GM20000 (cell line): ENCODE measurements around the gene MORN1.

ENCODE experiments used
- DNase-seq: peaks from one replicate; pipeline ENCODE4 v3.0.0; 2012; ENCODE audit warnings: low spot score
- TF ChIP-seq, protein P1 (sequence below): IDR thresholded peaks from 2 replicates; pipeline ENCODE4 v1.5.1; 2012; ENCODE audit warnings: mild to moderate bottlenecking, control low read depth; ENCODE audit errors: extremely low read depth, missing control alignments

MORN1 gene

GRCh38 chr1:2430592-2430973, 39.2 kb upstream of the MORN1 start:
- no peak for DNase-seq
- TF ChIP-seq, protein P1, sequence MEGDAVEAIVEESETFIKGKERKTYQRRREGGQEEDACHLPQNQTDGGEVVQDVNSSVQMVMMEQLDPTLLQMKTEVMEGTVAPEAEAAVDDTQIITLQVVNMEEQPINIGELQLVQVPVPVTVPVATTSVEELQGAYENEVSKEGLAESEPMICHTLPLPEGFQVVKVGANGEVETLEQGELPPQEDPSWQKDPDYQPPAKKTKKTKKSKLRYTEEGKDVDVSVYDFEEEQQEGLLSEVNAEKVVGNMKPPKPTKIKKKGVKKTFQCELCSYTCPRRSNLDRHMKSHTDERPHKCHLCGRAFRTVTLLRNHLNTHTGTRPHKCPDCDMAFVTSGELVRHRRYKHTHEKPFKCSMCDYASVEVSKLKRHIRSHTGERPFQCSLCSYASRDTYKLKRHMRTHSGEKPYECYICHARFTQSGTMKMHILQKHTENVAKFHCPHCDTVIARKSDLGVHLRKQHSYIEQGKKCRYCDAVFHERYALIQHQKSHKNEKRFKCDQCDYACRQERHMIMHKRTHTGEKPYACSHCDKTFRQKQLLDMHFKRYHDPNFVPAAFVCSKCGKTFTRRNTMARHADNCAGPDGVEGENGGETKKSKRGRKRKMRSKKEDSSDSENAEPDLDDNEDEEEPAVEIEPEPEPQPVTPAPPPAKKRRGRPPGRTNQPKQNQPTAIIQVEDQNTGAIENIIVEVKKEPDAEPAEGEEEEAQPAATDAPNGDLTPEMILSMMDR: no peak

GRCh38 chr1:2429780-2430591, 38.6 kb upstream of the MORN1 start:
- TF ChIP-seq, protein P1: peak; percentile 3
- DNase-seq: no peak

DNA sequence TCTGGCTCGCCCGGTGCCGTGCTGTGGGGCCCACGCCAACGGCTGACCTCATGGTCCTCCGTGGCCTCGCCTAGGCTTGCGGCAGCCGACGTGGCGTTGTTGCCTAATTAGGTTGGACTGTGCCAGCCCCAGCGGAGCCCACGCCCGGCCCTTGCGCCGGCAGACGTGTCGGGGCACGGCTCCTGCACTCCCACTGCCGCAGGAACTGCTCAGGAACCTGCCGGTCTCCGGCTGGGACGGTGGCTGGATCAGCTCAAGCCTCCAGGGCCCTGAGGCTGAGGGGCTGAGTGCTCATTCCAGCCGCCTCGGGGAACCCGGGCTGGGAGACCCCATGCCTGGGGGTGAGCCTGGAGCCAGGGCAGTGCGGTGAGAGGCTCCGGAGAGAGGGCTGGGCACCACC, 37.1 kb upstream of the MORN1 start:
- TF ChIP-seq, protein P1: no peak
- DNase-seq: no peak

- no peak for DNase-seq
- TF ChIP-seq, protein P1: no peak
Observed at GRCh38 chr1:2427976-2428375, 36.6 kb upstream of the MORN1 start.

DNA sequence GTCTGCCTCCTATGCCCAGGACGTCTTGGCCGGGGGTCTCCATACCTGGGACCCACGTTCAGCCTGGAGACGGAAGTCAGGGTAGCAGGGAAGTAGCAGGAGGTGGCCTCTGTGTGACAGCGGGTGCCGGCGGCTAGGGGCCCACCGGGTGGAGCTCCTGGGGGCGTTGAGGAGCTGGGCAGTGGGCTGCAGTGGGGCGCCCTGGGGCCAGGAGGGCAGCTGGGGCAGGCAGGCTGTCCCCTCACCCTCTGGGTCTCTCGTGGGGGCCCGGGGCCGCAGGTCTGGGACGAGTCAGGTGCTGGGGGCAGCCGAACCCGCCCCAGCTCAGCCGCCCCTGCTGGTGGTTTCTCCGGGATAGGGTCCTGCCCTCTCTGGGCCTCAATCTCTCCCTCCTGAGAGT, 35.7 kb upstream of the MORN1 start:
- TF ChIP-seq, protein P1: no peak
- no peak for DNase-seq

- TF ChIP-seq, protein P1: no peak
- no peak for DNase-seq
Observed at GRCh38 chr1:2426540-2426939, 35.2 kb upstream of the MORN1 start.

GRCh38 chr1:2425892-2426291, 34.5 kb upstream of the MORN1 start:
- TF ChIP-seq, protein P1: no peak
- DNase-seq: no peak
